HG03558 (cell line): Measurements from ENCODE around the gene PRDM10.

Experiments used
- ATAC-seq: cut with Tn5 transposase; IDR thresholded peaks from one replicate; pipeline ENCODE4 v1.9.1; 2021; ENCODE audit warnings: moderate number of reproducible peaks; ENCODE audit not compliant: unreplicated experiment; ENCODE audit errors: extremely low read depth

The PRDM10 gene

DNA sequence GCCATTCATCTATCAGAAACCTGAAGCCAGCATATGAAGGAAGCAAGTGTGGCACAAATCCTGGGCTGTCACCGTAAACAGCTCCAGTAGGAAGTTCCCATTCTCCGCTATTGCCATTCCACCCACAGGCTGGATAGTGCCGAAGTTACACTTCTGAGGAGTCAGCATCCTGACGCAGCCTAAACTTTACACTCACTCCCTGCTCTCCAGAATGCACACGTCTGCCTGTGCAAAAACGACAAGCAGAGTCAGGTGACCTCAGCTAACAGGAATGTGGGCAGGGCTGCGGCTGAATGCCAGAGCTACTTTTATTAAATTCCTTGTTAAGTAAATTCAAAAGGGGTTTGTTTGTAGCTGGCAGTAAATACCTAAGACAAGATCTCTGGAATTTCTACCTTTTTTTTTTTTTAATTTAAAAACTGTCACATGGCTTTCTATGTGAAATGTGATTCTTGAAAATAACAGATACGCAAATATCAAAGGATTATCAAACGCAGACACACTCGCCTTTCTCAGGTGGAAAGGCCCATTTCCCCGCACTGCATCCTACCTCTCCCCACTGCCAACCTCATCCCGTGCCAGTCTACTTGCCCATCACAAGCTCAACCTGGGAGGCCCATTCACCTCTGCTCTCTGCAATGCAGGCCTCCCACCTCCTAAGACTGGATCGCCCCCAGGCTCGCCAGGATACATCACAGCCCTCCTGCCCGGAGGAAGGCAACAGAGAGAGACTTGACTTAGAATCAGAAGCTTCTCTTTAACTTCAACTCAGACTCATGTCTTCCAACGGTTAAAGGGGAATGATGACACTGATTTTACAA is 140.7 kb downstream of the PRDM10 start:
- no peak for ATAC-seq

DNA sequence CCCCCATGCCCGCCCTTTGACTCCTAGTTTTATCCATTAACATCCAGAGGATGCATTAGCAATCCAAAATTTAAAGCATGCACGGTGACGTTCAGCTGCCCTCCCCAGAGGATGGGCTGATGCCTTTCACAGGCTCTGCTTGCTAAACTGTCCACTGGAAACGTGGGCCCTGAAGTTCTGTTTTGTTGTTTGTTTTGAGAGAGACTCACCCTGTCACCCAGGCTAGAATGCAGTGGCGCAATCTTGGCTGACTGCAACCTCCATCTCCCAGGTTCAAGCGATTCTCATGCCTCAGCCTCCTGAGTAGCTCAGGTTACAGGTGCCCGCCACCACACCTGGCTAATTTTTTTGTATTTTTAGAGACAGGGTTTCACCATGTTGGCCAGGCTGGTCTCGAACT is 146.6 kb downstream of the PRDM10 start:
- ATAC-seq, result no peak

DNA sequence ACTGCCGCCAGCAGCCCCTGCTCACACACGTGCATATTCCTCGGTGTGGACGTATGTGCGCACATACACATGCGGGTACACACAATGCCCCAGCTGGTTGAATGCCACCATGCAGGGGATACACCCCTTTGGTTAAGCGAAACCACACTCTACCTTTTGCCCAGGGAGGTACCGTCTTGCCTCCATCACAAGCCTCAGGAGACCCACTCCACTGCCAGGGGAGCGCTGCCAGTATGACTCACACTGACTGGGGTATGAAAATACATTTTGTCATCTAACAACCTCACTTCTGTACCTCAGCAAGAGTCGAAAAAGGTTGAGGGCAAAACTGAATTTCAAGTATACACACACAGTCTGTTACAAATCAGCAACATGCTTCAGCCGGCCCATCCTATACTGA is 147.5 kb downstream of the PRDM10 start:
- no peak for ATAC-seq

DNA sequence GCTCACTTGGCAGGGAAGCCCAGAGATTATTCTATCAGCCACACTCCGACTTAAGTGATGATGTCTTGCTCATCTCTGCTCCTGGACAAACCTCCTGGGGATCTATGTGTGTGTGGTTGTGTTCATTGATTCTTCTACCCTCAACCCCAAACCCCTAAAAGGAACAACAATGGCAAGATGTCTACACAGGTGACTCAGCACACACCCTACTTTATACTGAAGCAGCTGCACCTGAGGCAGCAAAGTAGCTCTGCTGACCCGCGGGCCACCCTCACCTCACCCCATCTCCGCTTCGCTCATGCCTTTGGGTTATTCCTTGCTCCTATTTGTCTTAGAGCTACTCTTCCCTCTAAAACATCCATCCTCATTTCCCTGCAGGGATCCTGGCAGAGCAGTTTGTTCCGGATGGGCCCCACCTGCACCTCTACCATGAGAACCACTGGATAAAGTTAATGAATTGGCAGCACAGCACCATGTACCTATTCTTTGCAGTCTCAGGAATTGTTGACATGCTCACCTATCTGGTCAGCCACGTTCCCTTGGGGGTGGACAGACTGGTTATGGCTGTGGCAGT is 148.3 kb downstream of the PRDM10 start:
- ATAC-seq, result no peak

- no peak for ATAC-seq
Measured at GRCh38 chr11:129853518-129854231, 149.0 kb downstream of the PRDM10 start.

GRCh38 chr11:129852125-129852740 is 150.4 kb downstream of the PRDM10 start:
- ATAC-seq, result no peak
